Myocyte (in vitro differentiated cells): ENCODE data around the gene IL13. TPM values are rescaled to one million over a fixed set of nuclear protein-coding genes. Genes with fewer than 3 reads are reported as not detected.

Experiments
- DNase-seq: peaks from one replicate; pipeline ENCODE4 v3.0.0-alpha.2; 2012; ENCODE audit warnings: low read depth
- total RNA-seq: library from RNA; depleted of rRNA; stranded (reverse); fragments of >200 nt; gene quantifications from 2 replicates; pipeline ENCODE4 v1.2.3, GENCODE V29; 2014

IL13 gene
- total RNA-seq, 1 donor from 2014 or later: not detected

DNA sequence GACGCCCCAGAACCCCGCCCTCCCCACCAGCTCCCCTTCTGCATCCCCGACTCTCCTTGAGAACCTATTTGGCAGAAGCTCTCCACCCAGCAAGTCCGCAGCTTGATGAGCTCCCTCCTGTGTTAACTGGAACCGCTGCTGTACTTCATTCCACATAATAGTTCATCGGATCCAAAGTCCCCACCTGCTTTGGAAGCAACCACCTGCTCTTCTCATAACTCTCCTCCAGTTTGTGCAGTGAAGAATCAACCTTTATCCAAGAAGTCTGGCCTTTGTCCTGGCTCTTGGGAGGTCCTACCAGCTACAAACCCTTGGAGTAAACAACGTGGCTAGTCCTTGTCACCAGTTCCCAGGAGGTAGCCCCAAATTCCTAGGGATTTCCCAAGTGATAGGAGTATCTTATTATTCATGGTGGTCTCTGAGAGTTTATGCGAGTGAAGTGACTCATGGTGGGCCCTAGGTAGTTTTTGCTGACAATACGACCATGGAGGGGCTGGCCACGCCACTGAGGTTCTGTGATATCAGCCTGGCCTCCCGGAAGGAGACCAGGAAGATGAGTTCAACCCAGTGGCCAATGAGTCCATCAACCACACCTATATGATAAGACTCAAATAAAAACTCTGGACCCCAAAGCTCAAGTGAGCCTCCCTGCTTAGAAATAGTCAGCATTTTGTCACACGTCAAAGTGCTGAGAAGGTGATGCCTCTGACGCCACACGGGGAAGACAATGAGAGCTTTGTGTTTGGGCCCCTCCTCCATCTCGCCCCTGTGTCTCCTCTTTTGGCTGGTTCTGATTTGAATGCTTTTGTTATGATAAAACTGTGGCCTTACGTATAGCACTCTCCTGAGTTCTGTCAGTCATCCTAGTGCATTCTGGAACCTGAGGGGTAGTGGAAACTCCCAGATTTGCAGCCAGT is 12.3 kb downstream of the IL13 start:
- no peak for DNase-seq

DNA sequence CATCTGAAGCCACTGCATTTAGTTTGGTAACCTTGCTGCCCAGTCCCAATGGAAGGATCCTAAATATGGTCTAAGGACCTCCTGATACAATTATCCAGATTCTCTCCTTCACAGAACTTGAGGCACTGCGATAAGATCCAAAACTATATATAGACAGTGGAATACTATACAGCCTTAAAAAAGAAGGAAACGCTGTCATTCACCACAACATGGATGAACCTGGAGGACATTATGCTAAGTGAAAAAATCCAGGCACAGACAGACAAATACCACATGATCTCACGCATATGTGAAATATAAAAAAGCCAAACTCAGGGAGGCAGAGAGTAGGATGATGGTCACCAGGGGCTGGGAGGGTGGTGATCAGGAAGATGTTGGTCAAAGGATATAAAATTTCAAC is 13.0 kb downstream of the IL13 start:
- no peak for DNase-seq

GRCh38 chr5:132673488-132673887 is 15.5 kb downstream of the IL13 start:
- DNase-seq: no peak

GRCh38 chr5:132673939-132674630 is 16.1 kb downstream of the IL13 start, which contains the start of gene IL4:
TSS of gene IL4 (plus strand) at chr5:132673989. CDS start at chr5:132674051, 62 bp downstream.
- DNase-seq: no peak

- DNase-seq: peak; percentile 83
Measured at GRCh38 chr5:132674671-132675506, 16.9 kb downstream of the IL13 start.

DNA sequence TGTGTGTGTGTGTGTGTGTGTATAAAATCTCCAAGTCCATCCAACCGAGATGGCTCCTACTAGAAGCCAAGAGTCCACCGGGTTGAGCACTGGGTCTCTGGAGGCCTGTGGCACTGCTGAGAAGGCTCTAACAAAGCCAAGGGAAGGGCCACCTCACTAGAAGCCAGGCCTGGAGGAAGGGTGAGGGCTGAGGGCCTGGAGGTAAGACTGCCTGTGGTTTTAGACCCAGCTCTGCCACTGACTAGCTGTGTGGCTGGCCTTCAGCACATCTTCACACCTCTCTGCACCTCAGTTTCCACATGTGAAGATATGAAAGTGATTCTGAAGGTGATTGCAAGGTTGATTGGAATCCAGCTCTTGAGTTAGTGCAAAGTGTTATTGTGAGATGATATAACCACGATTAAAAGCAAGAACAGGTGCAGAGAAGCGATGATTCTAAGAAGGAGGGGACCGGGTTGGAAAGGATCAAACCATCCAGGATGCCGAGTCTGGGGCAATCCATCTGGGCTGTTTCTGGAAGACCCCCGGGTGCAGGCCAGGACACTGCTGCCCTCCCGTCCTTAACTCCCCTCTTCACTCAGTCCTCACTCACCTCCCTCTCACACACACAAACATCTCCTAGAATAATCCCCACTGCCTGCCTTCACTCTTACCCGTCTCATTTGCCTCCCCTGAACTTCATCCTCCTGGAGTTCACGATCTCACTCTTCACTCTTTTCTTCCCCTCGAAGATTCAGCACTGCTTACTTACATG is 18.1 kb downstream of the IL13 start:
- no peak for DNase-seq

GRCh38 chr5:132677191-132677590 is 19.2 kb downstream of the IL13 start:
- peak; percentile 89 for DNase-seq

GRCh38 chr5:132677682-132678400 is 19.9 kb downstream of the IL13 start:
- no peak for DNase-seq

GRCh38 chr5:132678735-132679134 is 20.8 kb downstream of the IL13 start:
- DNase-seq: no peak

GRCh38 chr5:132679166-132679565 is 21.2 kb downstream of the IL13 start:
- no peak for DNase-seq

DNA sequence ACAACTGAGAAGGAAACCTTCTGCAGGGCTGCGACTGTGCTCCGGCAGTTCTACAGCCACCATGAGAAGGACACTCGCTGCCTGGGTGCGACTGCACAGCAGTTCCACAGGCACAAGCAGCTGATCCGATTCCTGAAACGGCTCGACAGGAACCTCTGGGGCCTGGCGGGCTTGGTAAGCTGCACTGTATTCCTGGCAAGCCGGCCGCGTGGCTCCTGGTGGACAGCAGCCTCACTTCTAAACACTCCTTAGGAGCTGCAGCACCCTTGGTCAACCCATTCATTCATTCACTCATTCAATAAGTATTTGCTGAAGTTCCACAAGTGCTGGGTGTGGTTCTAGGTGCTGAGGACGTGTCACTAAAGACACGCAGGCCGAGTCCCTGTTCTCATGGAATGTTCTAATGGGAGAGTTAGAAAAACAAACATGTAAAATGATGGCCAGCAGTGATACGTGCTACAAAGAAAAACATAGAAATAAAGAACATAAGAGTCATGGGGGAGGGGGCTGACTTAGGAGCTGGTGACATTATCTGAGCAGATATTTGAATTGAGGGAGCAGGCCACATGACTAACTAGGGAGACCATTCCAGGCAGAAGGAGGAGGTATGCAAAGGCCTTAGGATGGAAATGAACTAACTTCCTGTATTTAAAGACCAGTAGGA is 21.9 kb downstream of the IL13 start:
- no peak for DNase-seq

- DNase-seq: no peak
Measured at GRCh38 chr5:132680780-132681475, 23.0 kb downstream of the IL13 start.

GRCh38 chr5:132681476-132681831 is 23.5 kb downstream of the IL13 start:
- DNase-seq: no peak

- DNase-seq: no peak
Measured at GRCh38 chr5:132681983-132682382, 24.0 kb downstream of the IL13 start.

DNA sequence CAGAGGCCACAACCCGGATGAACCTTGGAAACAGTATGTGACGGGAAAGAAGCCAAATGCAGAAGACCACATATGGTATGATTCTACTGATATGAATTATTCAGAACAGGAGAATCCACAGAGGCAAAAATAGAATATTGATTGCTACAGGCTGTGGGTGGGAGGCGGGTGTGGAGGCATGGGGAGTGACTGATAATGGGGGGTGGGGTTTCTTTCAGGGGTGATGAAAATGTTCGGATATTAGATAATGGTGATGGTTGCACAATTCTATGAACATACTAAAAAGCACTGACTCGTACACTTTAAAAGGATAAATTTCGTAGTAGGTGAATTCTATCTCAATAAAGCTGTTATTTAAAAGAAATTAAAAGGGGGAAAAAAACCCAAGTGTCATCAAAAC is 26.5 kb downstream of the IL13 start:
- DNase-seq: no peak

DNA sequence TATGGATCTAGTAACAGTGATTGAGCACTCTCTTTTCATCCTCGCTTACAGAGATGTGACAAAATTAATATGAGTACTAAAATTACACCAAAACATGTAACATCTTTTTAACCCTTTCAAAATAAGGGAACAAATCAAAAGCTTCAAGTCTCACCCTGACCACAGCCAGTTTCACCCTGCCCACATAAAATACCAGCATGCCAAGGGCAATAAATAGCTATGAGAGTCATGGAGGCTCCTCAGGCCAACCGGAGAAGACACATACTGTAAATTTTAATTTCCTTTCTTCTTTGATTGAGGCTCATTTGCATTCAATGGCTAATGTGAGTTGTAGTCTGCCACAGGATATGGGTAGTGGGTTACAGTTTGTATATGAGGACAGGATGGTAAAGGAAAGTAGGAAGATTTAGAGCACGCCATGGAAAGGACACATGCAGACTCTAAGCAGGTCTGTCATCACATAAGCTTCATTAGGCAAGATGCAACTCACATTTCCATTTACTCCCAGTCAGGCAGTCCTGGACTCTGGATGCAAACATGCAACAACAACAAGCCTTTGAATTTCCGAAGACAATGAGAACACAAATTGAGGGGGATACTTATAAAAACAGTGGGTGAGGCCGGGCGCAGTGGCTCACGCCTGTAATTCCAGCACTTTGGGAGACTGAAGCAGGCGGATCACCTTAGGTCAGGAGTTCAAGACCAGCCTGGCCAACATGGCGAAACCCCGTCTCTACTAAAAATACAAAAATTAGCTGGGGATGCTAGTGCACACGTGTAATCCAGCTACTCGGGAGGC is 27.1 kb downstream of the IL13 start:
- DNase-seq: peak; percentile 61

DNA sequence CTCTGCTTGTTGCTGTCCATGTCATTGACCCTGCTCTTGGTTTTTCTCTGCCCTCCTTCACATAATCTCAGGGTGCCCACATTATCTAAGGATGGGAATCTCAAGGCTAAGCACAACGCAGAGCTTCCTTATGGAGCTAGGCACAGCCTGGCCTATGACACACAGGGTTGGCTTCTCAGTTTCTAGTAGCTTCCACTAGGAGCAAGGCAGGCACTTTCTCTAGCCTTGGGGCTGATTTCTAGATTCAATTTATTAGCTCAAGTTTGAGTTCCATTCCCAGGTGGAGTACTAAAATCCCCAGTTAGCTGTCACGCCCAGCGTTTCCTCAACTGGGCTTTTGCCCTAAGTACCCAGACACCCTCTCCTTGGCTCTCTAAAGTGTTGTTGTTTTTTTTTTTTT is 28.2 kb downstream of the IL13 start:
- DNase-seq: no peak

GRCh38 chr5:132687995-132688394 is 30.0 kb downstream of the IL13 start:
- no peak for DNase-seq
